RCC 7860 (cell line): ENCODE data around the gene MSGN1.

Source experiments
- DNase-seq: peaks from one replicate; pipeline ENCODE4 v3.0.0-alpha.2; 2015; ENCODE audit warnings: low spot score
- FAIRE-seq: peaks from 2 replicates; lab custom pipeline; 2012; peaks lifted over from hg19 to GRCh38; lab: Jason Lieb, UNC

Gene MSGN1

GRCh38 chr2:17816396-17817245, at the start of gene MSGN1:
MSGN1 (plus strand) TSS chr2:17816460; CDS start chr2:17816519, 59 bp downstream.
- no peak for FAIRE-seq
- no peak for DNase-seq

- FAIRE-seq, result no peak
- DNase-seq, result no peak
Observed at GRCh38 chr2:17768894-17769293, 47.4 kb upstream of the MSGN1 start.

GRCh38 chr2:17771956-17772355, 44.3 kb upstream of the MSGN1 start:
- DNase-seq (no peak), FAIRE-seq (no peak)

- DNase-seq (no peak), FAIRE-seq (no peak)
Observed at GRCh38 chr2:17772532-17772931, 43.7 kb upstream of the MSGN1 start.

- DNase-seq, result no peak
- FAIRE-seq, result no peak
Observed at GRCh38 chr2:17780546-17780945, 35.7 kb upstream of the MSGN1 start.

GRCh38 chr2:17781482-17781881, 34.8 kb upstream of the MSGN1 start:
- FAIRE-seq, result no peak

GRCh38 chr2:17786727-17787126, 29.5 kb upstream of the MSGN1 start:
- no peak for FAIRE-seq
- no peak for DNase-seq

More at GRCh38 chr2:17781482-17781881, 34.8 kb upstream of the MSGN1 start:
- DNase-seq, result no peak

GRCh38 chr2:17788773-17789172, 27.5 kb upstream of the MSGN1 start:
- DNase-seq (no peak), FAIRE-seq (no peak)

- no peak for DNase-seq
- no peak for FAIRE-seq
Observed at GRCh38 chr2:17790536-17790935, 25.7 kb upstream of the MSGN1 start.

- FAIRE-seq (no peak), DNase-seq (no peak)
Observed at GRCh38 chr2:17791121-17791816, 25.0 kb upstream of the MSGN1 start.

GRCh38 chr2:17791817-17792130, 24.5 kb upstream of the MSGN1 start:
- no peak for DNase-seq
- FAIRE-seq, result no peak

- no peak for FAIRE-seq
Observed at GRCh38 chr2:17792515-17792914, 23.7 kb upstream of the MSGN1 start.

GRCh38 chr2:17793296-17793695, 23.0 kb upstream of the MSGN1 start:
- FAIRE-seq, result no peak

More at GRCh38 chr2:17792515-17792914, 23.7 kb upstream of the MSGN1 start:
- DNase-seq, result no peak

GRCh38 chr2:17793803-17794354, 22.4 kb upstream of the MSGN1 start:
- DNase-seq, result no peak
- FAIRE-seq, result no peak

More at GRCh38 chr2:17793296-17793695, 23.0 kb upstream of the MSGN1 start:
- DNase-seq, result no peak

GRCh38 chr2:17795309-17795708, 21.0 kb upstream of the MSGN1 start:
- FAIRE-seq, result no peak

GRCh38 chr2:17798338-17798737, 17.9 kb upstream of the MSGN1 start:
- DNase-seq (no peak), FAIRE-seq (no peak)

More at GRCh38 chr2:17795309-17795708, 21.0 kb upstream of the MSGN1 start:
- no peak for DNase-seq

GRCh38 chr2:17799301-17800120, 16.7 kb upstream of the MSGN1 start:
- DNase-seq (no peak), FAIRE-seq (no peak)

- FAIRE-seq, result no peak
- DNase-seq, result no peak
Observed at GRCh38 chr2:17800219-17800618, 16.0 kb upstream of the MSGN1 start.

GRCh38 chr2:17800693-17801458, 15.4 kb upstream of the MSGN1 start:
- DNase-seq (no peak), FAIRE-seq (no peak)

GRCh38 chr2:17803497-17803896, 12.8 kb upstream of the MSGN1 start:
- FAIRE-seq, result no peak

More at GRCh38 chr2:17803497-17803896, 12.8 kb upstream of the MSGN1 start:
- no peak for DNase-seq
